ENCODE results near the gene SF3A1.

GRCh38 chr22:30386608-30386959 is 29.9 kb upstream of the SF3A1 start:
- TF ChIP-seq CTCF (IDR thresholded peaks at IDR 0.05), result no peak
- no peak for TF ChIP-seq SP1 (CRISPR knock-in tag; conservative IDR thresholded peaks at IDR 0.05)
- no peak for TF ChIP-seq MAX (CRISPR knock-in tag; IDR thresholded peaks at IDR 0.05)
